SK-N-SH (cell line): Measurements from ENCODE around the gene GHR. TPM values are rescaled to one million over a fixed set of nuclear protein-coding genes. Genes with fewer than 3 reads are reported as not detected.

Experiments
- CTCF ChIA-PET: fragments of 300-600, 350-600 bp; formaldehyde crosslinking; extraction: SDS; loops from one replicate; lab custom pipeline; 2021; lab: Yijun Ruan, JAX
- POLR2A ChIA-PET: fragments of 350-600 bp; sonication (Branson Sonifier 250); formaldehyde crosslinking; extraction: SDS; loops from one replicate; lab custom pipeline; 2020; ENCODE audit warnings: antibody characterized with exemption, inconsistent platforms; lab: Yijun Ruan, JAX
- DNase-seq: peaks from one replicate; pipeline ENCODE4 v3.0.0; 2012
- H2AFZ ChIP-seq: fragments of 200-600 bp; sonication (generic); 2 replicates; pipeline ENCODE4 v1.8.1; 2016; ENCODE audit warnings: antibody characterized with exemption, mild to moderate bottlenecking, low read depth
- H3F3A ChIP-seq: fragments of 200-600 bp; sonication (generic); replicated peaks from 2 replicates; pipeline ENCODE3; 2016; ENCODE audit warnings: antibody characterized with exemption, mild to moderate bottlenecking; ENCODE audit not compliant: insufficient read depth
- H3K27ac ChIP-seq, 2 experiments: fragments of 200-500 bp in 1 of 2; fragments of 200-600 bp in 1 of 2; sonication (Bioruptor generic) in 1 of 2; sonication (generic), shearing (Covaris generic) in 1 of 2; 2 replicates each; pipeline versions ENCODE4 v1.5.1 to v1.6.1; 2014 to 2016; ENCODE audit warnings: low read depth in 2 of 2, inconsistent platforms in 1 of 2, low read length in 1 of 2, mild to moderate bottlenecking in 1 of 2, mixed read lengths in 1 of 2
- H3K27me3 ChIP-seq: fragments of 200-600 bp; sonication (generic), shearing (Covaris generic); 2 replicates; pipeline ENCODE4 v1.6.1; 2016; ENCODE audit warnings: mixed run types; ENCODE audit not compliant: insufficient read depth
- H3K36me3 ChIP-seq, 2 experiments: fragments of 200-500 bp in 1 of 2; fragments of 200-600 bp in 1 of 2; sonication (Bioruptor generic) in 1 of 2; sonication (generic) in 1 of 2; replicated peaks in 1 of 2; 2 replicates each; pipeline versions ENCODE3 to v1.5.1; 2014 to 2016; ENCODE audit warnings: low read length in 1 of 2, mild to moderate bottlenecking in 1 of 2; ENCODE audit not compliant: insufficient read depth in 2 of 2, control insufficient read depth in 1 of 2
- H3K4me1 ChIP-seq, 2 experiments: fragments of 200-500 bp in 1 of 2; fragments of 200-600 bp in 1 of 2; sonication (Bioruptor generic) in 1 of 2; sonication (generic), shearing (Covaris generic) in 1 of 2; 2 replicates each; pipeline versions ENCODE4 v1.5.1 to v1.6.1; 2014 to 2016; ENCODE audit warnings: low read depth in 1 of 2, low read length in 1 of 2, mixed run types in 1 of 2; ENCODE audit not compliant: insufficient read depth in 2 of 2, control insufficient read depth in 1 of 2
- H3K4me2 ChIP-seq: fragments of 200-600 bp; sonication (generic), shearing (Covaris generic); 2 replicates; pipeline ENCODE4 v1.6.1; 2017; ENCODE audit warnings: mixed run types
- H3K4me3 ChIP-seq, 2 experiments: fragments of 200-500 bp in 1 of 2; fragments of 200-600 bp in 1 of 2; sonication (Bioruptor generic) in 1 of 2; sonication (generic), shearing (Covaris generic) in 1 of 2; 2 replicates each; pipeline versions ENCODE4 v1.5.1 to v1.8.1; 2014 to 2016; ENCODE audit warnings: low read depth in 2 of 2, inconsistent platforms in 1 of 2, low read length in 1 of 2, mild to moderate bottlenecking in 1 of 2, mixed read lengths in 1 of 2, moderate library complexity in 1 of 2
- H3K79me2 ChIP-seq: fragments of 200-600 bp; sonication (generic); 2 replicates; pipeline ENCODE4 v1.8.1; 2017; ENCODE audit warnings: mild to moderate bottlenecking; ENCODE audit not compliant: insufficient read depth
- H3K9ac ChIP-seq: fragments of 200-600 bp; sonication (generic); 2 replicates; pipeline ENCODE4 v1.6.1; 2017; ENCODE audit warnings: mixed run types
- H3K9me2 ChIP-seq: fragments of 200-600 bp; sonication (generic); 2 replicates; pipeline ENCODE4 v1.6.1; 2017; ENCODE audit warnings: mixed run types
- H3K9me3 ChIP-seq: fragments of 200-600 bp; sonication (generic); 2 replicates; pipeline ENCODE4 v1.6.1; 2017; ENCODE audit warnings: mixed run types, mild to moderate bottlenecking, moderate library complexity
- H4K20me1 ChIP-seq: fragments of 200-600 bp; sonication (generic); 2 replicates; pipeline ENCODE4 v1.6.1; 2017; ENCODE audit warnings: mild to moderate bottlenecking, mixed run types; ENCODE audit not compliant: insufficient read depth
- ELF1 ChIP-seq: IDR thresholded peaks from 2 replicates; pipeline ENCODE4 v1.4.0; 2012
- EZH2phosphoT487 ChIP-seq: fragments of 200-600 bp; sonication (generic); IDR thresholded peaks from 2 replicates; pipeline ENCODE4 v1.6.1; 2017; ENCODE audit warnings: low read depth, mixed run types, mild to moderate bottlenecking, antibody characterized with exemption, moderate library complexity, borderline replicate concordance
- FOXJ3 ChIP-seq: sonication (generic); formaldehyde crosslinking; IDR thresholded peaks from 2 replicates; pipeline ENCODE4 v1.5.1; 2020; ENCODE audit warnings: mild to moderate bottlenecking, missing genetic modification reagents
- FOXM1 ChIP-seq: IDR thresholded peaks from 2 replicates; pipeline ENCODE4 v1.4.0; 2012; ENCODE audit warnings: low read depth, mild to moderate bottlenecking
- GATA2 ChIP-seq: sonication (generic); formaldehyde crosslinking; IDR thresholded peaks from 2 replicates; pipeline ENCODE4 v1.5.0; 2020; ENCODE audit warnings: mild to moderate bottlenecking, missing genetic modification reagents
- JUND ChIP-seq: IDR thresholded peaks from 2 replicates; pipeline ENCODE4 v1.4.0; 2012
- MXI1 ChIP-seq: IDR thresholded peaks from 2 replicates; pipeline ENCODE4 v1.6.1; 2012; ENCODE audit warnings: mild to moderate bottlenecking, low read depth, low read length, improper control_type of control experiment
- POLR2AphosphoS5 ChIP-seq: IDR thresholded peaks from 2 replicates; pipeline ENCODE4 v1.6.1; 2012; ENCODE audit warnings: low read depth, low read length
- RAD21 ChIP-seq: IDR thresholded peaks from 2 replicates; pipeline ENCODE4 v1.6.1; 2012; ENCODE audit warnings: mild to moderate bottlenecking, low read length
- RCOR1 ChIP-seq: fragments of 150-350 bp; IDR thresholded peaks from 2 replicates; pipeline ENCODE4 v1.6.1; 2017; ENCODE audit warnings: antibody characterized with exemption, low read length
- RXRA ChIP-seq: IDR thresholded peaks from 2 replicates; pipeline ENCODE4 v1.4.0; 2012; ENCODE audit warnings: low read depth, mild to moderate bottlenecking, borderline replicate concordance
- TAF1 ChIP-seq: IDR thresholded peaks from 2 replicates; pipeline ENCODE4 v1.6.1; 2012; ENCODE audit warnings: low read depth, mild to moderate bottlenecking, low read length, moderate library complexity, borderline replicate concordance
- TCF12 ChIP-seq: IDR thresholded peaks from 2 replicates; pipeline ENCODE4 v1.4.0; 2012
- TEAD4 ChIP-seq: IDR thresholded peaks from 2 replicates; pipeline ENCODE4 v1.4.0; 2012; ENCODE audit warnings: mild to moderate bottlenecking, borderline replicate concordance; ENCODE audit not compliant: insufficient read depth
- ZBTB33 ChIP-seq: IDR thresholded peaks from 2 replicates; pipeline ENCODE4 v1.4.0; 2012; ENCODE audit warnings: low read depth, borderline replicate concordance
- WGBS: methylation state at CpG from one replicate; pipeline ENCODE4 v1.1.6; 2017; ENCODE audit warnings: low lambda C conversion rate; 5-methylcytosine and 5-hydroxymethylcytosine counted together
- polyA plus RNA-seq, 3 experiments: library from polyadenylated mRNA; depleted of rRNA; stranded (reverse); fragments of >200 nt; gene quantifications; 2 replicates each; pipeline ENCODE4 v1.2.3, GENCODE V29; 2012
- TF ChIP-seq, protein P1 (sequence below): IDR thresholded peaks from 2 replicates; pipeline ENCODE4 v1.4.0; 2012; ENCODE audit warnings: low read depth
- TF ChIP-seq, protein P2 (sequence below): IDR thresholded peaks from 2 replicates; pipeline ENCODE4 v1.4.0; 2012; ENCODE audit warnings: low read depth, borderline replicate concordance
- TF ChIP-seq, protein P3 (sequence below): fragments of 150-350 bp; IDR thresholded peaks from 2 replicates; pipeline ENCODE4 v1.6.1; 2016; ENCODE audit warnings: mild to moderate bottlenecking, low read depth, low read length
- TF ChIP-seq, protein P4 (sequence below): fragments of 200-600 bp; sonication (generic); IDR thresholded peaks from 2 replicates; pipeline ENCODE4 v1.6.1; 2017; ENCODE audit warnings: antibody characterized with exemption, mild to moderate bottlenecking, moderate library complexity

Gene GHR
- polyA plus RNA-seq, 1 of the 3 experiments (the other 2 are of a cell fraction), result 0.03 TPM

GRCh38 chr5:42642006-42642405 is 218.8 kb downstream of the GHR start:
- Histone ChIP-seq H2AFZ (no peak overlapping the region), H3K4me3 (no peak overlapping the region), H3K79me2 (no peaks in the 10 kb centered on the region), H3K9ac (no peak overlapping the region), H3K4me1 (no peaks in the 10 kb centered on the region), H3K9me2 (no peaks in the 10 kb centered on the region), H4K20me1 (no peaks in the 10 kb centered on the region), H3K4me2 (no peak overlapping the region), H3F3A (no peaks in the 10 kb centered on the region), H3K27me3 (no peaks in the 10 kb centered on the region), H3K9me3 (no peaks in the 10 kb centered on the region), H3K27ac (no peak overlapping the region), H3K36me3 (no peaks in the 10 kb centered on the region)
- no peak for DNase-seq
- ChIA-PET CTCF (no interaction called here), POLR2A (no interaction called here)
- 4% methylated on average over 4 of the region's 4 CpGs for WGBS
- TF ChIP-seq, protein P1, sequence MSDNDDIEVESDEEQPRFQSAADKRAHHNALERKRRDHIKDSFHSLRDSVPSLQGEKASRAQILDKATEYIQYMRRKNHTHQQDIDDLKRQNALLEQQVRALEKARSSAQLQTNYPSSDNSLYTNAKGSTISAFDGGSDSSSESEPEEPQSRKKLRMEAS, result no peak
- TF ChIP-seq POLR2AphosphoS5, result no peak
- TF ChIP-seq TCF12, result no peak
- TF ChIP-seq, protein P2, sequence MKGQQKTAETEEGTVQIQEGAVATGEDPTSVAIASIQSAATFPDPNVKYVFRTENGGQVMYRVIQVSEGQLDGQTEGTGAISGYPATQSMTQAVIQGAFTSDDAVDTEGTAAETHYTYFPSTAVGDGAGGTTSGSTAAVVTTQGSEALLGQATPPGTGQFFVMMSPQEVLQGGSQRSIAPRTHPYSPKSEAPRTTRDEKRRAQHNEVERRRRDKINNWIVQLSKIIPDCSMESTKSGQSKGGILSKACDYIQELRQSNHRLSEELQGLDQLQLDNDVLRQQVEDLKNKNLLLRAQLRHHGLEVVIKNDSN, result no peak
- no peak for TF ChIP-seq RAD21
- TF ChIP-seq FOXM1, result no peak
- TF ChIP-seq RCOR1, result no peak
- TF ChIP-seq EZH2phosphoT487, result no peak
- no peak for TF ChIP-seq MXI1

GRCh38 chr5:42643360-42643759 is 220.1 kb downstream of the GHR start:
- Histone ChIP-seq H3K9me2 (no peaks in the 10 kb centered on the region), H3F3A (no peaks in the 10 kb centered on the region), H3K4me2 (no peak overlapping the region), H3K4me1 (no peaks in the 10 kb centered on the region), H3K36me3 (no peaks in the 10 kb centered on the region), H3K4me3 (no peak overlapping the region), H3K79me2 (no peaks in the 10 kb centered on the region), H3K27ac (no peak overlapping the region), H2AFZ (no peak overlapping the region), H3K27me3 (no peaks in the 10 kb centered on the region), H3K9ac (no peak overlapping the region), H4K20me1 (no peaks in the 10 kb centered on the region), H3K9me3 (no peaks in the 10 kb centered on the region)
- TF ChIP-seq RXRA (no peak), TAF1 (no peak), JUND (no peak), FOXJ3 (CRISPR knock-in tag) (no peak), ELF1 (no peak), ZBTB33 (no peak), RCOR1 (no peak), POLR2AphosphoS5 (no peak), GATA2 (CRISPR knock-in tag) (no peak), TEAD4 (no peak), RAD21 (no peak)
- TF ChIP-seq, protein P3, sequence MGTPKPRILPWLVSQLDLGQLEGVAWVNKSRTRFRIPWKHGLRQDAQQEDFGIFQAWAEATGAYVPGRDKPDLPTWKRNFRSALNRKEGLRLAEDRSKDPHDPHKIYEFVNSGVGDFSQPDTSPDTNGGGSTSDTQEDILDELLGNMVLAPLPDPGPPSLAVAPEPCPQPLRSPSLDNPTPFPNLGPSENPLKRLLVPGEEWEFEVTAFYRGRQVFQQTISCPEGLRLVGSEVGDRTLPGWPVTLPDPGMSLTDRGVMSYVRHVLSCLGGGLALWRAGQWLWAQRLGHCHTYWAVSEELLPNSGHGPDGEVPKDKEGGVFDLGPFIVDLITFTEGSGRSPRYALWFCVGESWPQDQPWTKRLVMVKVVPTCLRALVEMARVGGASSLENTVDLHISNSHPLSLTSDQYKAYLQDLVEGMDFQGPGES, result no peak
- TF ChIP-seq, protein P4, sequence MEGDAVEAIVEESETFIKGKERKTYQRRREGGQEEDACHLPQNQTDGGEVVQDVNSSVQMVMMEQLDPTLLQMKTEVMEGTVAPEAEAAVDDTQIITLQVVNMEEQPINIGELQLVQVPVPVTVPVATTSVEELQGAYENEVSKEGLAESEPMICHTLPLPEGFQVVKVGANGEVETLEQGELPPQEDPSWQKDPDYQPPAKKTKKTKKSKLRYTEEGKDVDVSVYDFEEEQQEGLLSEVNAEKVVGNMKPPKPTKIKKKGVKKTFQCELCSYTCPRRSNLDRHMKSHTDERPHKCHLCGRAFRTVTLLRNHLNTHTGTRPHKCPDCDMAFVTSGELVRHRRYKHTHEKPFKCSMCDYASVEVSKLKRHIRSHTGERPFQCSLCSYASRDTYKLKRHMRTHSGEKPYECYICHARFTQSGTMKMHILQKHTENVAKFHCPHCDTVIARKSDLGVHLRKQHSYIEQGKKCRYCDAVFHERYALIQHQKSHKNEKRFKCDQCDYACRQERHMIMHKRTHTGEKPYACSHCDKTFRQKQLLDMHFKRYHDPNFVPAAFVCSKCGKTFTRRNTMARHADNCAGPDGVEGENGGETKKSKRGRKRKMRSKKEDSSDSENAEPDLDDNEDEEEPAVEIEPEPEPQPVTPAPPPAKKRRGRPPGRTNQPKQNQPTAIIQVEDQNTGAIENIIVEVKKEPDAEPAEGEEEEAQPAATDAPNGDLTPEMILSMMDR, result no peak
- ChIA-PET CTCF (no interaction called here), POLR2A (no interaction called here)
- 0% methylated on average over 1 of the region's 1 CpG for WGBS
- DNase-seq, result no peak
